ENCODE measurements around the gene MPHOSPH10. TPM values are rescaled to one million over a fixed set of nuclear protein-coding genes. Genes with fewer than 3 reads are reported as not detected.

MPHOSPH10 gene
- total and polyA plus RNA-seq, 2 of the 4 experiments (the other 2 are of a cell fraction): 5.4 to 11.2 TPM

- Histone ChIP-seq H3K9me3 (ENCODE audit: control insufficient read depth, insufficient read depth, low read length) (no peaks in the 10 kb centered on the region), H2AK5ac (ENCODE audit: low read depth, low read length) (no peak overlapping the region), H3K79me1 (ENCODE audit: low read depth in 1 of 2, low read length in 2 of 2) (no peaks in the 10 kb centered on the region), H3K18ac (ENCODE audit: low read depth, low read length) (no peak overlapping the region), H2AK9ac (replicated peaks; ENCODE audit: low read depth, low read length, poor library complexity) (no peak overlapping the region), H3K56ac (ENCODE audit: extremely low read depth, insufficient read depth, low read length) (no peak overlapping the region), H4K5ac (ENCODE audit: low read depth, low read length) (no peak overlapping the region), H2BK120ac (ENCODE audit: low read depth, low read length) (no peak overlapping the region), H3K4me1 (ENCODE audit: control insufficient read depth, insufficient read depth, low read length) (no peaks in the 10 kb centered on the region), H4K20me1 (ENCODE audit: insufficient read depth, low read length) (no peaks in the 10 kb centered on the region), H2AFZ (replicated peaks; ENCODE audit: low read length, poor library complexity) (no peak overlapping the region), H3K14ac (replicated peaks; ENCODE audit: low read depth, low read length) (no peak overlapping the region), H3K4me3 (ENCODE audit: insufficient read depth, low read depth, low read length) (no peak overlapping the region), H3K9ac (ENCODE audit: low read depth, low read length) (no peak overlapping the region), H2BK15ac (ENCODE audit: low read depth, low read length) (no peak overlapping the region), H3K4me2 (ENCODE audit: low read depth, low read length) (no peak overlapping the region), H3K9me1 (ENCODE audit: insufficient read depth, low read length) (no peaks in the 10 kb centered on the region), H2BK20ac (ENCODE audit: low read depth, low read length) (no peak overlapping the region), H3K23ac (ENCODE audit: low read depth, low read length) (no peak overlapping the region), H4K8ac (ENCODE audit: low read depth in 2 of 2, low read length in 2 of 2) (no peak overlapping the region), H3K27ac (ENCODE audit: insufficient read depth, low read length) (no peak overlapping the region), H3K27me3 (ENCODE audit: control insufficient read depth, insufficient read depth, low read length) (peaks cover 2% of the 10 kb centered on the region), H4K91ac (ENCODE audit: insufficient read depth, low read depth, low read length) (no peak overlapping the region), H3K36me3 (ENCODE audit: control insufficient read depth, insufficient read depth, low read length) (no peaks in the 10 kb centered on the region), H3K4ac (ENCODE audit: low read depth, low read length) (no peak overlapping the region), H2BK5ac (ENCODE audit: low read depth, low read length, poor library complexity, severe bottlenecking) (no peak overlapping the region)
- DNase-seq: no peak
- POLR2A ChIA-PET (ENCODE audit: unreplicated experiment): no interaction called here
- in situ Hi-C loops (cut with MboI; ENCODE audit: low sequenced_read_pairs): no loop called here
- BruUV-seq (replicated peaks): no TSS peak
- intact Hi-C loops (cut with micrococcal nuclease): no loop called here
- WGBS, 2 experiments (ENCODE audit: extremely low coverage in 2 of 2, insufficient read length in 1 of 2): 100% methylated on average over 1 of the region's 3 CpGs; no CpG with 5 or more reads in 1 of the 2 experiments
- TF ChIP-seq ELK1 (IDR thresholded peaks at IDR 0.05; ENCODE audit: borderline replicate concordance, low read depth, low read length): no peak
- TF ChIP-seq SMC3 (IDR thresholded peaks at IDR 0.05; ENCODE audit: low read depth, low read length): no peak
- TF ChIP-seq BHLHE40 (IDR thresholded peaks at IDR 0.05; ENCODE audit: low read depth, low read length): no peak
- no peak for TF ChIP-seq RAD21 (IDR thresholded peaks at IDR 0.05; ENCODE audit: low read length)
- ATAC-seq (ENCODE audit: low read depth): no peak
- dilution Hi-C loops (cut with HindIII; ENCODE audit: low sequenced_read_pairs, unreplicated experiment): no loop called here
- CTCF ChIA-PET: interaction anchor here (0.9 kb wide), 1 partner anchor 35 kb away, joined by 3 read pairs; no protein-coding TSS in a partner anchor
These were observed 61.1 kb downstream of the MPHOSPH10 start for GRCh38 chr2:71191570-71191943.

Small RNA genes within 50 kb of the gene (microRNA-seq; reads per million reads assigned to microRNA genes)
- not detected for gene AC007881.1 (ENCODE audit: insufficient read depth, insufficient read length)

Small RNA genes within 50 kb of the gene (small RNA-seq; reads per million reads assigned to genes)
- 0 reads per million in 5 experiments for gene AC007881.1

Other genes starting within 250 kb of the MPHOSPH10 start
- gene VAX2, start 230.1 kb upstream of the MPHOSPH10 start, total RNA-seq (2012; rRNA removed): 0.36 and 0.56 TPM in 2 replicates
- 1.5 and 2.4 TPM in 2 replicates for gene VAX2, start 230.1 kb upstream of the MPHOSPH10 start, polyA plus RNA-seq (2012; rRNA removed)
- 0.28 TPM in 1 of 2 replicates, not detected in the other for gene ATP6V1B1, start 194.7 kb upstream of the MPHOSPH10 start, total RNA-seq (2012; rRNA removed)
- 1.3 and 1.4 TPM in 2 replicates for gene ATP6V1B1, start 194.7 kb upstream of the MPHOSPH10 start, polyA plus RNA-seq (2012; rRNA removed)
- 0.54 and 0.56 TPM in 2 replicates for gene ANKRD53, start 152.0 kb upstream of the MPHOSPH10 start, total RNA-seq (2012; rRNA removed)
- gene ANKRD53, start 152.0 kb upstream of the MPHOSPH10 start, polyA plus RNA-seq (2012; rRNA removed): 1.0 and 1.2 TPM in 2 replicates
- 26.3 and 31.1 TPM in 2 replicates for gene TEX261, start 135.8 kb upstream of the MPHOSPH10 start, total RNA-seq (2012; rRNA removed)
- 64.7 and 69.8 TPM in 2 replicates for gene TEX261, start 135.8 kb upstream of the MPHOSPH10 start, polyA plus RNA-seq (2012; rRNA removed)
- gene NAGK, start 62.0 kb upstream of the MPHOSPH10 start, total RNA-seq (2012; rRNA removed): 60.4 and 77.8 TPM in 2 replicates
- 146 and 150 TPM in 2 replicates for gene NAGK, start 62.0 kb upstream of the MPHOSPH10 start, polyA plus RNA-seq (2012; rRNA removed)
- gene MCEE, start 405 bp upstream of the MPHOSPH10 start, total RNA-seq (2012; rRNA removed): 11.1 and 13.9 TPM in 2 replicates
- 13.4 and 15.0 TPM in 2 replicates for gene MCEE, start 405 bp upstream of the MPHOSPH10 start, polyA plus RNA-seq (2012; rRNA removed)
- 0.18 and 0.28 TPM in 2 replicates for gene PAIP2B, start 96.5 kb downstream of the MPHOSPH10 start, total RNA-seq (2012; rRNA removed)
- 0.14 and 0.15 TPM in 2 replicates for gene PAIP2B, start 96.5 kb downstream of the MPHOSPH10 start, polyA plus RNA-seq (2012; rRNA removed)
- 129 and 142 TPM in 2 replicates for gene ZNF638, start 201.1 kb downstream of the MPHOSPH10 start, total RNA-seq (2012; rRNA removed)
- 39.9 and 46.4 TPM in 2 replicates for gene ZNF638, start 201.1 kb downstream of the MPHOSPH10 start, polyA plus RNA-seq (2012; rRNA removed)